ENCODE measurements around the gene ZDHHC3.

Gene ZDHHC3

DNA sequence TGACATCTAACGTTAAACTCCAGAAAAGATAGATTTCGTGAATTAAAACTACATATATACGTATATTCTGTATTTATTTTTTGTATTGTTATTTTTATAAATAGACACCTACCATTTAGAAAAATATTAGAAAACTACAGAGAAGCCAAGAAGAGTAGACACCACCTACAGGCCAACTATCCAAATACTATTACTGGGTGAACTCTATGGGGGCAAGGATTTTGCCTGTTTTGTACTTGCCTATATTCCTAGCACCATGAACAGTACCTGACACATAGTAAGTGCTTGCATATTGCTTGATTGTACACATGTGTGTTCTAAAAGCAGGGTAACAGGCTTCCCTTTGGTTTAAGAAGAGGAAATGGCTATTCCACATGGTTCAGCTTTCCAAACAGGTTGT, 25.8 kb upstream of the ZDHHC3 start:
- H4K5ac ChIP-seq (ENCODE audit: low read length): no peak overlapping the region
- no peak overlapping the region for H2BK15ac ChIP-seq (replicated peaks; ENCODE audit: low read depth)
- H3K9ac ChIP-seq (ENCODE audit: low read length): no peak overlapping the region
- H3K79me1 ChIP-seq (ENCODE audit: low read length): peaks cover 1% of the 10 kb centered on the region
- WGBS (ENCODE audit: extremely low coverage, insufficient coverage, low lambda C conversion rate): no CpG with 5 or more reads among the region's 3 CpGs
- H3K27me3 ChIP-seq (ENCODE audit: insufficient read depth, low read length, poor library complexity): no peaks in the 10 kb centered on the region
- no peak overlapping the region for H3K4me3 ChIP-seq (ENCODE audit: low read length)
- H2BK120ac ChIP-seq (ENCODE audit: low read depth, low read length): no peak overlapping the region
- no peak overlapping the region for H2BK5ac ChIP-seq (ENCODE audit: low read length)
- H3K79me2 ChIP-seq (ENCODE audit: control insufficient read depth, insufficient read depth, low read length): no peaks in the 10 kb centered on the region
- H4K8ac ChIP-seq (ENCODE audit: low read depth, low read length): no peak overlapping the region
- H3K27ac ChIP-seq (ENCODE audit: low read depth, low read length): no peak overlapping the region
- H3K4me2 ChIP-seq (ENCODE audit: low read length): no peak overlapping the region
- no peak overlapping the region for H3K4ac ChIP-seq (ENCODE audit: low read depth, low read length)
- no peak overlapping the region for H3K18ac ChIP-seq (ENCODE audit: low read length)
- DNase-seq: no peak
- H3K56ac ChIP-seq (ENCODE audit: low read length): no peak overlapping the region
- no peak overlapping the region for H3K23ac ChIP-seq (ENCODE audit: low read length)
- H3K36me3 ChIP-seq (ENCODE audit: control insufficient read depth, insufficient read depth, low read length): peaks cover 8% of the 10 kb centered on the region
- H2AK5ac ChIP-seq (ENCODE audit: low read length): no peak overlapping the region
- no peaks in the 10 kb centered on the region for H3K4me1 ChIP-seq (ENCODE audit: control insufficient read depth, low read depth, low read length)

GRCh38 chr3:45000823-45001222, 24.8 kb upstream of the ZDHHC3 start:
- Histone ChIP-seq H2BK15ac (replicated peaks; ENCODE audit: low read depth) (no peak overlapping the region), H3K18ac (ENCODE audit: low read length) (no peak overlapping the region), H3K27me3 (ENCODE audit: insufficient read depth, low read length, poor library complexity) (no peaks in the 10 kb centered on the region), H2AK5ac (ENCODE audit: low read length) (no peak overlapping the region), H3K4me1 (ENCODE audit: control insufficient read depth, low read depth, low read length) (no peaks in the 10 kb centered on the region), H3K27ac (ENCODE audit: low read depth, low read length) (no peak overlapping the region), H3K36me3 (ENCODE audit: control insufficient read depth, insufficient read depth, low read length) (peaks cover 9% of the 10 kb centered on the region), H3K23ac (ENCODE audit: low read length) (no peak overlapping the region), H3K4me2 (ENCODE audit: low read length) (no peak overlapping the region), H2BK5ac (ENCODE audit: low read length) (no peak overlapping the region), H3K79me1 (ENCODE audit: low read length) (peaks cover 3% of the 10 kb centered on the region), H3K4me3 (ENCODE audit: low read length) (no peak overlapping the region), H3K56ac (ENCODE audit: low read length) (no peak overlapping the region), H3K9ac (ENCODE audit: low read length) (no peak overlapping the region), H4K5ac (ENCODE audit: low read length) (no peak overlapping the region), H2BK120ac (ENCODE audit: low read depth, low read length) (no peak overlapping the region), H3K79me2 (ENCODE audit: control insufficient read depth, insufficient read depth, low read length) (no peaks in the 10 kb centered on the region), H4K8ac (ENCODE audit: low read depth, low read length) (no peak overlapping the region), H3K4ac (ENCODE audit: low read depth, low read length) (no peak overlapping the region)
- no CpG with 5 or more reads among the region's 4 CpGs for WGBS (ENCODE audit: extremely low coverage, insufficient coverage, low lambda C conversion rate)
- no peak for DNase-seq

- Histone ChIP-seq H3K4me1 (ENCODE audit: control insufficient read depth, low read depth, low read length) (no peaks in the 10 kb centered on the region), H2BK5ac (ENCODE audit: low read length) (no peak overlapping the region), H3K79me1 (ENCODE audit: low read length) (peaks cover 4% of the 10 kb centered on the region), H4K8ac (ENCODE audit: low read depth, low read length) (no peak overlapping the region), H3K79me2 (ENCODE audit: control insufficient read depth, insufficient read depth, low read length) (no peaks in the 10 kb centered on the region), H3K27me3 (ENCODE audit: insufficient read depth, low read length, poor library complexity) (no peaks in the 10 kb centered on the region), H3K23ac (ENCODE audit: low read length) (no peak overlapping the region), H3K56ac (ENCODE audit: low read length) (no peak overlapping the region), H2AK5ac (ENCODE audit: low read length) (no peak overlapping the region), H3K9ac (ENCODE audit: low read length) (no peak overlapping the region), H3K27ac (ENCODE audit: low read depth, low read length) (no peak overlapping the region), H3K4ac (ENCODE audit: low read depth, low read length) (no peak overlapping the region), H3K4me3 (ENCODE audit: low read length) (no peak overlapping the region), H3K18ac (ENCODE audit: low read length) (no peak overlapping the region), H3K36me3 (ENCODE audit: control insufficient read depth, insufficient read depth, low read length) (peaks cover 9% of the 10 kb centered on the region), H4K5ac (ENCODE audit: low read length) (no peak overlapping the region), H3K4me2 (ENCODE audit: low read length) (no peak overlapping the region), H2BK120ac (ENCODE audit: low read depth, low read length) (no peak overlapping the region), H2BK15ac (replicated peaks; ENCODE audit: low read depth) (no peak overlapping the region)
- no CpG with 5 or more reads among the region's 2 CpGs for WGBS (ENCODE audit: extremely low coverage, insufficient coverage, low lambda C conversion rate)
- DNase-seq: no peak
Observed at GRCh38 chr3:44999782-45000181, 23.8 kb upstream of the ZDHHC3 start.

- Histone ChIP-seq H3K4ac (ENCODE audit: low read depth, low read length) (no peak overlapping the region), H3K79me2 (ENCODE audit: control insufficient read depth, insufficient read depth, low read length) (peaks cover 7% of the 10 kb centered on the region), H3K4me1 (ENCODE audit: control insufficient read depth, low read depth, low read length) (peaks cover 10% of the 10 kb centered on the region), H2BK5ac (ENCODE audit: low read length) (no peak overlapping the region), H3K4me3 (ENCODE audit: low read length) (no peak overlapping the region), H3K23ac (ENCODE audit: low read length) (no peak overlapping the region), H3K36me3 (ENCODE audit: control insufficient read depth, insufficient read depth, low read length) (peaks cover 6% of the 10 kb centered on the region), H4K8ac (ENCODE audit: low read depth, low read length) (no peak overlapping the region), H2BK15ac (replicated peaks; ENCODE audit: low read depth) (no peak overlapping the region), H3K27ac (ENCODE audit: low read depth, low read length) (no peak overlapping the region), H3K4me2 (ENCODE audit: low read length) (no peak overlapping the region), H3K9ac (ENCODE audit: low read length) (no peak overlapping the region), H3K56ac (ENCODE audit: low read length) (no peak overlapping the region), H3K18ac (ENCODE audit: low read length) (no peak overlapping the region), H4K5ac (ENCODE audit: low read length) (no peak overlapping the region), H3K27me3 (ENCODE audit: insufficient read depth, low read length, poor library complexity) (no peaks in the 10 kb centered on the region), H3K79me1 (ENCODE audit: low read length) (peaks cover 18% of the 10 kb centered on the region), H2BK120ac (ENCODE audit: low read depth, low read length) (no peak overlapping the region), H2AK5ac (ENCODE audit: low read length) (no peak overlapping the region)
- no peak for DNase-seq
- no CpG with 5 or more reads among the region's 3 CpGs for WGBS (ENCODE audit: extremely low coverage, insufficient coverage, low lambda C conversion rate)
Observed at GRCh38 chr3:44996556-44996969, 20.6 kb upstream of the ZDHHC3 start.

- H3K4me3 ChIP-seq (ENCODE audit: low read length): no peak overlapping the region
- WGBS (ENCODE audit: extremely low coverage, insufficient coverage, low lambda C conversion rate): no CpG with 5 or more reads among the region's 8 CpGs
Observed at GRCh38 chr3:44995142-44995770, 19.3 kb upstream of the ZDHHC3 start.

More at GRCh38 chr3:44995142-44995770, 19.3 kb upstream of the ZDHHC3 start:
- no peak for DNase-seq
- Histone ChIP-seq H3K36me3 (ENCODE audit: control insufficient read depth, insufficient read depth, low read length) (peaks cover 5% of the 10 kb centered on the region), H3K4me1 (ENCODE audit: control insufficient read depth, low read depth, low read length) (peaks cover 10% of the 10 kb centered on the region), H2AK5ac (ENCODE audit: low read length) (no peak overlapping the region), H3K23ac (ENCODE audit: low read length) (no peak overlapping the region), H4K5ac (ENCODE audit: low read length) (no peak overlapping the region), H3K4me2 (ENCODE audit: low read length) (no peak overlapping the region), H4K8ac (ENCODE audit: low read depth, low read length) (no peak overlapping the region), H3K9ac (ENCODE audit: low read length) (no peak overlapping the region), H2BK5ac (ENCODE audit: low read length) (no peak overlapping the region), H2BK15ac (replicated peaks; ENCODE audit: low read depth) (no peak overlapping the region), H3K4ac (ENCODE audit: low read depth, low read length) (no peak overlapping the region), H3K79me2 (ENCODE audit: control insufficient read depth, insufficient read depth, low read length) (peaks cover 7% of the 10 kb centered on the region), H2BK120ac (ENCODE audit: low read depth, low read length) (no peak overlapping the region), H3K79me1 (ENCODE audit: low read length) (peaks cover 19% of the 10 kb centered on the region), H3K18ac (ENCODE audit: low read length) (no peak overlapping the region), H3K56ac (ENCODE audit: low read length) (no peak overlapping the region), H3K27ac (ENCODE audit: low read depth, low read length) (no peak overlapping the region), H3K27me3 (ENCODE audit: insufficient read depth, low read length, poor library complexity) (no peaks in the 10 kb centered on the region)

Data from mesendoderm (in vitro differentiated cells).